Endodermal cell (in vitro differentiated cells): ENCODE measurements around the gene UNC13C. TPM values are rescaled to one million over a fixed set of nuclear protein-coding genes. Genes with fewer than 3 reads are reported as not detected.

Source experiments
- DNase-seq: peaks from one replicate; pipeline ENCODE4 v3.0.0-alpha.2; 2017
- H3K27ac ChIP-seq: 2 replicates; pipeline ENCODE4 v1.5.1; 2013; ENCODE audit warnings: mild to moderate bottlenecking, low read depth, low read length, moderate library complexity
- H3K27me3 ChIP-seq: 2 replicates; pipeline ENCODE4 v1.6.1; 2013; ENCODE audit warnings: mild to moderate bottlenecking, low read length, moderate library complexity; ENCODE audit not compliant: insufficient read depth, control insufficient read depth, poor library complexity, severe bottlenecking
- H3K36me3 ChIP-seq: 2 replicates; pipeline ENCODE4 v1.7.0; 2013; ENCODE audit warnings: mild to moderate bottlenecking, low read length, moderate library complexity; ENCODE audit not compliant: control insufficient read depth, insufficient read depth
- H3K4me1 ChIP-seq: one replicate; pipeline ENCODE4 v1.7.0; 2013; ENCODE audit warnings: low read length; ENCODE audit not compliant: control insufficient read depth, insufficient read depth
- H3K4me3 ChIP-seq: 2 replicates; pipeline ENCODE4 v1.5.1; 2013; ENCODE audit warnings: mild to moderate bottlenecking, low read length, moderate library complexity
- H3K9ac ChIP-seq: 2 replicates; pipeline ENCODE4 v1.6.1; 2013; ENCODE audit warnings: mild to moderate bottlenecking, low read length, moderate library complexity; ENCODE audit not compliant: poor library complexity, severe bottlenecking; ENCODE audit errors: extremely low read depth
- H3K9me3 ChIP-seq: 2 replicates; pipeline ENCODE4 v1.6.1; 2013; ENCODE audit warnings: mild to moderate bottlenecking, low read length, moderate library complexity; ENCODE audit not compliant: control insufficient read depth
- H3K27ac Mint-ChIP-seq: 2 replicates; pipeline ENCODE4 v1.8.0; 2020; ENCODE audit warnings: mixed read lengths
- H3K27me3 Mint-ChIP-seq: 2 replicates; pipeline ENCODE4 v1.8.0; 2021; ENCODE audit warnings: mild to moderate bottlenecking, mixed read lengths; ENCODE audit not compliant: insufficient read depth
- H3K36me3 Mint-ChIP-seq: 2 replicates; pipeline ENCODE4 v1.8.0; 2020; ENCODE audit warnings: low read depth, mixed read lengths
- H3K4me1 Mint-ChIP-seq: 2 replicates; pipeline ENCODE4 v1.8.0; 2020; ENCODE audit warnings: mixed read lengths
- H3K4me3 Mint-ChIP-seq: 2 replicates; pipeline ENCODE4 v1.8.0; 2020; ENCODE audit warnings: mild to moderate bottlenecking, moderate library complexity, mixed read lengths
- H3K9me3 Mint-ChIP-seq: 2 replicates; pipeline ENCODE4 v1.8.0; 2020; ENCODE audit warnings: mild to moderate bottlenecking, mixed read lengths
- CTCF ChIP-seq: fragments of 200-600 bp; sonication (generic); conservative IDR thresholded peaks from 2 replicates; pipeline ENCODE4 v1.5.0; 2021; ENCODE audit warnings: antibody characterized with exemption, mild to moderate bottlenecking
- whole genome bisulfite sequencing, 2 experiments: methylation state at CpG; one replicate each; pipeline versions ENCODE4 v1.1.5 to v1.1.7; 2013; ENCODE audit warnings: missing lambda C conversion rate in 2 of 2, mixed read lengths in 1 of 2; ENCODE audit not compliant: insufficient coverage in 1 of 2, insufficient read length in 1 of 2; 5-methylcytosine and 5-hydroxymethylcytosine counted together
- total RNA-seq, 2 donors: library from RNA; stranded (reverse); fragmentation: NEBNext Ultra II Directional in 1 of 2; extraction: Animal tissue kit (Norgen Biotek cat#: 25700) in 1 of 2; gene quantifications; 2 replicates in 1 of 2; 3 replicates in 1 of 2; pipeline ENCODE4 v1.2.1, GENCODE V29; 2021

The UNC13C gene
- total RNA-seq, 2 donors from 2014 or later, result 7.2 to 19.9 TPM

DNA sequence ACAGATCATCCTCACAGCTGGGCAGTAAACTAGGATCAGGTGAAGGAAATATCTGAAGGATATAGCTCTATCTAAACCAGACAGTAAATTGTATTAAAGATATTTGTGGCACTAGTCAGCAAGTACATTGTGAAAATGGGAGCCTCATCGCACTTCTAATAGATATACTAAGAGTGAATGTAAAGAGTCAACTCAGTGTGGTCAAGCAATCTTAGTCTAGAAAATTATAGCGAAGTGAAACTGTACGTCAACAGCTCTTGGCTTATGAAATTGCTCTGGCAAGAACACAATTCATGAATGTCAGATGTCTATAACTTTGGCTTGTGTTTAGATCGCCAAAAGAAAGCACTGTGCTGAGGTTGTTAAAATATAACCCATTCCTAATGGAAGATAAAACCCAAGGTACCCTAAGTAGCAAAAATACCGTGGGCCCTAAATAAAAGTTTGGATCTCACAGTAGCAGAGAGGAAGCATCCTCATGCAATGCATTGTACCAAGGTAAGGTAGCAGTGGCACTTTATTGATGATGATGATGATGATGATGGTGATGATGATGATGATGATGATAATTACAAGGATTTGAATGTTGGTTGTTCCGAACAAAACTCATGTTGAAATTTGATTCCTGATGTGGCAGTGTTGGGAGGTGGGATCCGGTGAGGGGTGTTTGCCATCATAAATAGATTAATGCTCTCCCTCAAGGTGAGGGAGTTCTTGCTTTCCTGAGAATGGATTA lies 228.5 kb downstream of the UNC13C start:
- Histone ChIP-seq H3K9ac (no peak overlapping the region), H3K27ac (no peak overlapping the region), H3K4me3 (no peak overlapping the region), H3K27me3 (no peaks in the 10 kb centered on the region), H3K4me1 (no peaks in the 10 kb centered on the region), H3K36me3 (no peaks in the 10 kb centered on the region), H3K9me3 (no peaks in the 10 kb centered on the region)
- H3K4me1 Mint-ChIP-seq, result peaks cover 7% of the 10 kb centered on the region
- no peaks in the 10 kb centered on the region for H3K36me3 Mint-ChIP-seq
- no peak overlapping the region for H3K4me3 Mint-ChIP-seq
- H3K27me3 Mint-ChIP-seq, result no peaks in the 10 kb centered on the region
- no peak for DNase-seq
- no peak overlapping the region for H3K27ac Mint-ChIP-seq
- peaks cover 3% of the 10 kb centered on the region for H3K9me3 Mint-ChIP-seq
- TF ChIP-seq CTCF, result no peak
- WGBS, 2 experiments, result 91 to 93% methylated on average over 6 to 7 of the region's 7 CpGs

DNA sequence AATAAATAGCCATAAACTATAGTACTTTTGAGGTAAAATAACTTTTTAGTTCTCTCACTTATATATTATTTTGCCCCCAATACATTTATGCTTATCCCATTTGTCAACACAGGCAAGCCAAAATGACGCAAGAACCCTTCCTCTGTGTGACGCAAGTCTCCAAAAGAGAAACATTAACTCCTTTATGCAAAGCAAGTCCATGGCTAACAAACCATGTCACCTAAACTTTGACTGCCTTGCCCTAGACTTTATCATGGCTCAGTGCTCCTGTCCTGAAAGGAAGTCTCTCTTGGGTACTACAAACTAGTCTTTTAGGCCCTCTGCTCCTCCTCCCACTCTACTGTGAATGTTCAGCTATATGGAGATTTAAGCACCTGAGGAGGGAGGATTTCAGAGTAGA lies 230.5 kb downstream of the UNC13C start:
- no peaks in the 10 kb centered on the region for H3K9me3 ChIP-seq
- Mint-ChIP-seq H3K4me1 (peaks cover 7% of the 10 kb centered on the region), H3K27ac (no peak overlapping the region), H3K36me3 (no peaks in the 10 kb centered on the region), H3K4me3 (no peak overlapping the region), H3K27me3 (no peaks in the 10 kb centered on the region), H3K9me3 (no peaks in the 10 kb centered on the region)
- no peaks in the 10 kb centered on the region for H3K4me1 ChIP-seq
- TF ChIP-seq CTCF, result no peak
- H3K36me3 ChIP-seq, result no peaks in the 10 kb centered on the region
- WGBS, 2 experiments, result 45 to 50% methylated on average over 2 of the region's 2 CpGs
- H3K27me3 ChIP-seq, result no peaks in the 10 kb centered on the region
- no peak for DNase-seq
- H3K27ac ChIP-seq, result no peak overlapping the region
- H3K9ac ChIP-seq, result no peak overlapping the region
- no peak overlapping the region for H3K4me3 ChIP-seq

DNA sequence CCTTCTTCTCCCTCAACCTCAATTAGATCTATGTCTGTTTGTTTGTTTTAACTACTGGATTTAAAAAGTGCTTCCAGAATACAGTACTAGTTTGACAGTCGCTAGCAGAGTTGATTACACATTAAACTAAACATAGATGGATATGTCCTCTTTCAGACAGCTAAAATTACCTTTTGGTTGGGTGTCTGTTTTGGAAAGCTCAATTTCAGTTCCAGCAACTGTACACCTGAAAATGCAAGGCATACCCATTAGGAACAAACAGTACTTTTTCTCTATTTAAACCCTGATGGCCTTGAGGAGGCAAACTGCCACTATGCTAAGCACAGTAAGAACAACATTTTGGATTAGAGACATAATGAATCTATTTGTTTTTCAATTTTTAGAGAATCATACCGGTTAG lies 234.4 kb downstream of the UNC13C start:
- Mint-ChIP-seq H3K27me3 (no peaks in the 10 kb centered on the region), H3K27ac (no peak overlapping the region), H3K9me3 (no peaks in the 10 kb centered on the region), H3K4me1 (peaks cover 7% of the 10 kb centered on the region), H3K36me3 (no peaks in the 10 kb centered on the region), H3K4me3 (no peak overlapping the region)
- WGBS, 2 experiments, result 81% methylated on average over 2 of the region's 2 CpGs; no CpG with 5 or more reads in 1 of the 2 experiments
- H3K36me3 ChIP-seq, result no peaks in the 10 kb centered on the region
- H3K9ac ChIP-seq, result no peak overlapping the region
- no peaks in the 10 kb centered on the region for H3K4me1 ChIP-seq
- no peak for DNase-seq
- no peak overlapping the region for H3K27ac ChIP-seq
- H3K4me3 ChIP-seq, result no peak overlapping the region
- no peak for TF ChIP-seq CTCF
- no peaks in the 10 kb centered on the region for H3K27me3 ChIP-seq
- no peaks in the 10 kb centered on the region for H3K9me3 ChIP-seq
